ENCODE data around the gene NRN1.

- no peak for TF ChIP-seq CTCF (IDR thresholded peaks at IDR 0.05)
- TF ChIP-seq REST (IDR thresholded peaks at IDR 0.05; ENCODE audit: insufficient read depth in 1 of 2, low read depth in 2 of 2, low read length in 1 of 2), result no peak
- TF ChIP-seq POLR2AphosphoS5 (IDR thresholded peaks at IDR 0.05; ENCODE audit: low read depth, low read length), result no peak
- no peak for TF ChIP-seq SIN3A (IDR thresholded peaks at IDR 0.05; ENCODE audit: borderline replicate concordance, insufficient read depth, low read depth, low read length)
These were observed 26.9 kb downstream of the NRN1 start for GRCh38 chr6:5979650-5980420.
